ENCODE results near the gene C1QTNF6. TPM values are rescaled to one million over a fixed set of nuclear protein-coding genes. Genes with fewer than 3 reads are reported as not detected.

The C1QTNF6 gene
- polyA plus RNA-seq, 1 donor from 2014 or later = 5.3 TPM

GRCh38 chr22:37203354-37204044 lies 15.5 kb upstream of the C1QTNF6 start:
- Histone ChIP-seq H3K79me2 (replicated peaks; ENCODE audit: insufficient read depth, low read length) (no peaks in the 10 kb centered on the region), H3K27ac (ENCODE audit: low read length) (no peak overlapping the region), H3K9ac (ENCODE audit: low read length) (no peak overlapping the region), H3F3A (ENCODE audit: insufficient read depth, low read length, poor library complexity, severe bottlenecking) (no peaks in the 10 kb centered on the region), H3K27me3 (ENCODE audit: insufficient read depth, low read depth, low read length) (no peaks in the 10 kb centered on the region), H4K20me1 (ENCODE audit: insufficient read depth) (no peaks in the 10 kb centered on the region), H3K36me3 (ENCODE audit: insufficient read depth, low read length) (no peaks in the 10 kb centered on the region), H3K4me3 (ENCODE audit: low read length) (no peak overlapping the region), H3K9me3 (ENCODE audit: low read length) (no peaks in the 10 kb centered on the region), H2AFZ (ENCODE audit: low read depth, low read length) (no peak overlapping the region), H3K4me2 (ENCODE audit: low read length) (no peak overlapping the region), H3K9me2 (ENCODE audit: insufficient read depth, low read length) (no peaks in the 10 kb centered on the region)
- no peak for TF ChIP-seq MXI1 (conservative IDR thresholded peaks at IDR 0.05; ENCODE audit: poor library complexity, severe bottlenecking)
- no peak for TF ChIP-seq RAD21 (conservative IDR thresholded peaks at IDR 0.05)
- TF ChIP-seq REST (IDR thresholded peaks at IDR 0.05; ENCODE audit: borderline replicate concordance) = no peak
- TF ChIP-seq EZH2 (IDR thresholded peaks at IDR 0.05; ENCODE audit: borderline replicate concordance, insufficient read depth, low read length, poor library complexity, severe bottlenecking) = no peak
- TF ChIP-seq EP300 (conservative IDR thresholded peaks at IDR 0.05; ENCODE audit: poor library complexity, severe bottlenecking) = no peak
- TF ChIP-seq TAF1 (IDR thresholded peaks at IDR 0.05; ENCODE audit: low read depth) = no peak
- TF ChIP-seq POLR2AphosphoS5 (IDR thresholded peaks at IDR 0.05) = no peak
- TF ChIP-seq CTCF (IDR thresholded peaks at IDR 0.05; ENCODE audit: poor library complexity, severe bottlenecking) = no peak
- TF ChIP-seq SMC3 (conservative IDR thresholded peaks at IDR 0.05; ENCODE audit: poor library complexity) = no peak

- peak overlapping the region; percentile 28 for H3K27ac ChIP-seq (ENCODE audit: low read length)
- no peaks in the 10 kb centered on the region for H3K9me3 ChIP-seq (ENCODE audit: low read length)
- no peaks in the 10 kb centered on the region for H3F3A ChIP-seq (ENCODE audit: insufficient read depth, low read length, poor library complexity, severe bottlenecking)
- no peaks in the 10 kb centered on the region for H3K36me3 ChIP-seq (ENCODE audit: insufficient read depth, low read length)
- H3K9ac ChIP-seq (ENCODE audit: low read length) = no peak overlapping the region
- no peaks in the 10 kb centered on the region for H4K20me1 ChIP-seq (ENCODE audit: insufficient read depth)
- TF ChIP-seq POLR2AphosphoS5 (IDR thresholded peaks at IDR 0.05) = no peak
- TF ChIP-seq EP300 (conservative IDR thresholded peaks at IDR 0.05; ENCODE audit: poor library complexity, severe bottlenecking) = no peak
- TF ChIP-seq EZH2 (IDR thresholded peaks at IDR 0.05; ENCODE audit: borderline replicate concordance, insufficient read depth, low read length, poor library complexity, severe bottlenecking) = no peak
- no peak for TF ChIP-seq CTCF (IDR thresholded peaks at IDR 0.05; ENCODE audit: poor library complexity, severe bottlenecking)
- TF ChIP-seq REST (IDR thresholded peaks at IDR 0.05; ENCODE audit: borderline replicate concordance) = no peak
- TF ChIP-seq TAF1 (IDR thresholded peaks at IDR 0.05; ENCODE audit: low read depth) = no peak
- TF ChIP-seq SMC3 (conservative IDR thresholded peaks at IDR 0.05; ENCODE audit: poor library complexity) = no peak
- no peak for TF ChIP-seq RAD21 (conservative IDR thresholded peaks at IDR 0.05)
- no peak for TF ChIP-seq MXI1 (conservative IDR thresholded peaks at IDR 0.05; ENCODE audit: poor library complexity, severe bottlenecking)
- H3K27me3 ChIP-seq (ENCODE audit: insufficient read depth, low read depth, low read length) = no peaks in the 10 kb centered on the region
- H3K4me2 ChIP-seq (ENCODE audit: low read length) = no peak overlapping the region
- no peaks in the 10 kb centered on the region for H3K9me2 ChIP-seq (ENCODE audit: insufficient read depth, low read length)
- no peak overlapping the region for H2AFZ ChIP-seq (ENCODE audit: low read depth, low read length)
- no peaks in the 10 kb centered on the region for H3K79me2 ChIP-seq (replicated peaks; ENCODE audit: insufficient read depth, low read length)
- H3K4me3 ChIP-seq (ENCODE audit: low read length) = no peak overlapping the region
These were observed 14.7 kb upstream of the C1QTNF6 start for GRCh38 chr22:37202716-37203115.

Data from neural cell (in vitro differentiated cells).